Activated T-cell treated with anti-CD3 and anti-CD28 coated beads, Interleukin-2, amount 50 U/mL, for 1 hour (primary cell): ENCODE data around the gene PARL.

Experiments used
- DNase-seq: peaks from one replicate; pipeline ENCODE4 v3.0.0-alpha.2; 2020

PARL gene

DNA sequence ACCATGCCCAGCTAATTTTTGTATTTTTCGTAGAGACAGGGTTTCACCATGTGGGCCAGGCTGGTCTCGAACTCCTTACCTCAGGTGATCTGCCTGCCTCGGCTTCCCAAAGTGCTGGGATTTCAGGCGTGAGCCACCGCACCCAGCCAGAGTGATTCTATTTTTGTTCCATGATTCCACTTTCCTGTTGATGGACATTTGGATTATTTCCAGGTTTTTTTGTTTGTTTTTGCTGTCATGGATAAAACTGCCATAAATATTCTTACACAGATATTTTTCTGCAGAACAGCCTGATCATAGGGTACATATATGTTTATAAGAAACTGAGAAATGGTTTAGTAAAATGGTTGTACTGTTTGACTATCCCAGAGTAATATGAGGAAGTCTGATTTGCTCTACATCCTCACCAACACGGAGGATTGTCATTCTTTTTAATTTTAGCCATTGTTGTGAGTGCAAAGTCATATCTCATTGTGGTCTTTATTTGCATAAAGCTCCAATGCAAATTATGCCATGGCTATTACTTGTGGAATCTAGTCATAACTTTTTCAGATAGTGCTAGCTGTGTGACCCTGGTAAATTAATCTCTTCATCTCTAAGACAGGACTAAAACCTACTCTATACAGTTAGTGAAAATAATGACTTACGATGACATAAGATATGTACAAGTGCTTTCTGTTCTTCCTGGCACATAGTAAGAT is 102.0 kb downstream of the PARL start:
- no peak for DNase-seq

DNA sequence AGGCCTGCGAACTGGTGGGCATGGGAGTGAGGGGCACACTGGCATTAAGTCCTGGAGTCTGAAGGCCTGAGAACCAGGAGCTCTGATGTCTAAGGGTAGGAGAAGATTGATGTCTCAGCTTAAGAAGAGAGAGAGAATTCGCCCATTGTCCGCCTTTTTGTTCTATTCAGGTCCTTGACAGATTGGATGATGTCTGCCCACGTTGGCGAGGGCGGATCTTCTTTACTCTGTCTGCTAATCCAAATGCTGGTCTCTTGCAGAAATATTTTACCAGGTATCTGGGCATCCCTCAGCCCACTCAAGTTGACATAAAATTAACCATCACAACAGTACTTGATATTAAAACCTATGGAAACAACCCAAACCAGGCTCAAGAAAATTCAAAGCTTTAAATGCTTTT is 103.4 kb downstream of the PARL start:
- DNase-seq = no peak

DNA sequence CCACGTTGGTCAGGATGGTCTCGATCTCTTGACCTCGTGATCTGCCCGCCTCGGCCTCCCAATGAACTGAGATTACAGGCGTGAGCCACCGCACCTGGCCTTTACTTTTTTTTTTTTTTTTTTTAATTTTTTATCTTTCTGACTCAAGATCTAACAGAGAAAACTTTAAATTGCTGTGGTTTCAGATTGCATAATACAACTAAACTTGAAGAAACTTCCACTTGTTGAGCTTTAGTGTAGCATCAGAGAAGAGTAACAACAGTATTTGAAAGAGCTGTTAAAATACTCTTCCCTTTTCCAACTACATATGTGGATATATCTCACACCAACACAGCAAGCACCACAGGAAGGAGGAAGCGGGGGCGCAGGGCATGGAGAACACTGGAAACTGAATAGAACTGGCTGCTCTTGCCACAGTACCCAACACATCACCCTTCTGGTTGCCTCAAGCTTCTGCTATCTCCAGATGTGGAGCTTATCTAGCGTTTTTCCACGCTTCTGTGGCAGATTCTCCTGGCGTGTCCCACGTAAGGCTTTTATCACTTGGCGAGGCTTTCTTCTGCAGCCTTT is 104.7 kb downstream of the PARL start:
- no peak for DNase-seq
